ENCODE results near the gene FRAT1. TPM values are rescaled to one million over a fixed set of nuclear protein-coding genes. Genes with fewer than 3 reads are reported as not detected.

Gene FRAT1
- total and polyA plus RNA-seq, 2 of the 8 experiments (the other 6 are each of a cell fraction or from before 2014, with no cell fraction given): 1.9 to 5.2 TPM

GRCh38 chr10:97335188-97335619 lies 16.1 kb downstream of the FRAT1 start:
- Histone ChIP-seq H3K18ac (ENCODE audit: extremely low read depth, low read length) (peak overlapping the region; percentile 86; the same call in 1 of the 2 replicates), H2BK5ac (ENCODE audit: low read depth, low read length) (peak overlapping the region; percentile 98), H3K79me2 (ENCODE audit: control insufficient read depth in 1 of 2, insufficient read depth in 2 of 2, low read length in 2 of 2) (peaks cover 25 to 41% of the 10 kb centered on the region in 2 experiments), H2AK5ac (ENCODE audit: low read depth, low read length) (no peak overlapping the region), H3K23ac (ENCODE audit: insufficient read length) (no peak overlapping the region), H4K5ac (ENCODE audit: insufficient read length, low read depth, low read length) (peak overlapping the region; percentile 84), H3K36me3 (ENCODE audit: control insufficient read depth in 2 of 4, insufficient read depth in 4 of 4, low read length in 3 of 4) (peaks cover 0 to 15% (median under 1%) of the 10 kb centered on the region in 4 experiments; a peak in 3 of 8 replicates), H3K79me1 (ENCODE audit: low read depth, low read length) (peaks cover 3% of the 10 kb centered on the region; the same call in 1 of the 2 replicates), H4K8ac (ENCODE audit: extremely low read depth, insufficient read depth, low read length) (peak overlapping the region; percentile 99), H2BK12ac (ENCODE audit: low read depth, low read length) (peak overlapping the region; percentile 50; the same call in 1 of the 2 replicates), H3K9ac (replicated peaks in 1 of 4; ENCODE audit: extremely low read depth in 1 of 4, low read depth in 3 of 4, low read length in 3 of 4) (peak overlapping the region in 2 of 4 experiments; percentile 43 to 94; a peak in 4 of 7 replicates), H4K91ac (replicated peaks; ENCODE audit: insufficient read length, low read length) (no peak overlapping the region), H3K27ac (ENCODE audit: low read depth, low read length) (no peak overlapping the region), H3K56ac (replicated peaks; ENCODE audit: insufficient read length, low read depth, low read length) (peak overlapping the region; percentile 30), H2BK20ac (ENCODE audit: low read length) (no peak overlapping the region), H3K9me3 (ENCODE audit: insufficient read depth in 2 of 2, low read depth in 1 of 2, low read length in 1 of 2) (no peaks in the 10 kb centered on the region), H2AFZ (ENCODE audit: low read length) (no peak overlapping the region), H2BK15ac (ENCODE audit: low read length) (no peak overlapping the region), H2BK120ac (replicated peaks; ENCODE audit: low read depth, low read length) (no peak overlapping the region), H3K4me3 (ENCODE audit: extremely low read depth in 1 of 4, insufficient read depth in 2 of 4, low read depth in 3 of 4, low read length in 4 of 4) (peak overlapping the region; percentile 84 to 92 (median 91); a peak in 6 of 8 replicates), H4K20me1 (replicated peaks in 1 of 2; ENCODE audit: control insufficient read depth in 1 of 2, insufficient read depth in 2 of 2, low read length in 2 of 2) (peaks cover 9 to 15% of the 10 kb centered on the region in 2 experiments), H3K14ac (ENCODE audit: insufficient read length) (no peak overlapping the region), H3K4me2 (ENCODE audit: insufficient read depth in 1 of 2, low read depth in 2 of 2, low read length in 2 of 2) (peak overlapping the region; percentile 84 to 96), H3K4ac (replicated peaks; ENCODE audit: insufficient read length, low read depth, low read length) (no peak overlapping the region), H3K27me3 (replicated peaks in 1 of 4; ENCODE audit: control insufficient read depth in 3 of 4, extremely low read depth in 1 of 4, insufficient read depth in 3 of 4, low read length in 3 of 4) (no peaks in the 10 kb centered on the region), H3K4me1 (replicated peaks in 1 of 4; ENCODE audit: control insufficient read depth in 3 of 4, insufficient read depth in 4 of 4, low read length in 3 of 4) (peaks cover 8 to 22% (median 12%) of the 10 kb centered on the region in 4 experiments), H3K23me2 (ENCODE audit: low read depth, low read length) (peaks cover 21% of the 10 kb centered on the region)
- CTCF ChIA-PET (ENCODE audit: partially characterized antibody): no interaction called here
- no peak for FAIRE-seq
- DNase-seq (ENCODE audit: low read depth in 1 of 2, low spot score in 2 of 2): peak in 1 of 2 experiments; percentile 70
- POLR2A ChIA-PET (ENCODE audit: partially characterized antibody): interaction anchor here (1.7 to 5.9 kb wide), 4 partner anchors 12 to 56 kb away, joined by 3 to 75 read pairs (median 22); partner anchors contain the start of gene ARHGAP19
- 25% methylated on average over 24 of the region's 25 CpGs; no CpG with 5 or more reads in 1 of the 2 experiments for WGBS, 2 experiments (ENCODE audit: extremely low coverage in 1 of 2, insufficient coverage in 1 of 2, insufficient read length in 1 of 2, insufficient replicate concordance in 2 of 2, low coverage in 1 of 2, low lambda C conversion rate in 2 of 2, missing lambda C conversion rate in 1 of 2)
- TF ChIP-seq POU5F1 (IDR thresholded peaks at IDR 0.05; ENCODE audit: low read depth, low read length) (no peak), ATF2 (IDR thresholded peaks at IDR 0.05; ENCODE audit: low read length) (no peak), TEAD4 (IDR thresholded peaks at IDR 0.05; ENCODE audit: low read depth, low read length) (no peak), ZNF274 (IDR thresholded peaks at IDR 0.05; ENCODE audit: borderline replicate concordance, extremely low read depth, low read length) (no peak), KDM1A (IDR thresholded peaks at IDR 0.05; ENCODE audit: borderline replicate concordance, low read length) (peak; percentile 41; the same call in 1 of the 2 replicates), JUND (IDR thresholded peaks at IDR 0.05; ENCODE audit: low read length) (no peak)

All from H1 (cell line).